ENCODE results near the gene NUTM1. TPM values are rescaled to one million over a fixed set of nuclear protein-coding genes. Genes with fewer than 3 reads are reported as not detected.

Gene NUTM1
- total RNA-seq, 1 experiment from 2014 or later = 0.26 TPM

GRCh38 chr15:34336991-34337556 lies 6.0 kb upstream of the NUTM1 start:
- H3K4me1 Mint-ChIP-seq = peaks cover 10 to 15% of the 10 kb centered on the region in 2 experiments
- Histone ChIP-seq H2BK120ac (ENCODE audit: low read depth, low read length, poor library complexity, severe bottlenecking) (no peak overlapping the region), H3K9ac (ENCODE audit: extremely low read depth, insufficient read length, low read length) (peak overlapping the region; percentile 44), H3K4ac (ENCODE audit: low read depth, low read length) (no peak overlapping the region), H4K91ac (ENCODE audit: insufficient read length, low read depth, low read length) (no peak overlapping the region), H3K27ac (ENCODE audit: insufficient read length, low read depth, low read length) (no peak overlapping the region), H2BK15ac (ENCODE audit: low read depth, low read length) (no peak overlapping the region), H3K79me1 (ENCODE audit: insufficient read depth, low read depth, low read length, poor library complexity, severe bottlenecking) (peaks cover 3% of the 10 kb centered on the region), H3K9me3 (ENCODE audit: control insufficient read depth, low read depth, low read length) (no peaks in the 10 kb centered on the region), H3K23me2 (ENCODE audit: insufficient read length, low read depth, low read length, poor library complexity, severe bottlenecking) (peaks cover 7% of the 10 kb centered on the region), H2BK20ac (ENCODE audit: low read depth, low read length, poor library complexity, severe bottlenecking) (no peak overlapping the region), H3K18ac (ENCODE audit: insufficient read length, low read depth, low read length) (no peak overlapping the region), H4K5ac (ENCODE audit: insufficient read length, low read depth, low read length) (no peak overlapping the region), H3K27me3 (ENCODE audit: insufficient read depth, low read length) (no peaks in the 10 kb centered on the region), H2AFZ (ENCODE audit: low read length) (no peak overlapping the region), H4K20me1 (ENCODE audit: control insufficient read depth, insufficient read depth, insufficient read length) (no peaks in the 10 kb centered on the region), H3K14ac (ENCODE audit: insufficient read depth, low read length) (no peak overlapping the region), H3T11ph (ENCODE audit: low read length) (no peak overlapping the region), H3K4me2 (ENCODE audit: insufficient read depth, insufficient read length, low read length) (peak overlapping the region; percentile 76), H3K79me2 (ENCODE audit: insufficient read depth, low read length) (peaks cover 5% of the 10 kb centered on the region; the same call in 1 of the 2 replicates), H3K56ac (ENCODE audit: insufficient read length, low read depth, low read length) (no peak overlapping the region), H4K8ac (replicated peaks; ENCODE audit: insufficient read length, low read depth, low read length) (no peak overlapping the region), H3K4me1 (ENCODE audit: insufficient read depth, low read length) (peaks cover 2% of the 10 kb centered on the region; the same call in 1 of the 2 replicates), H2AK5ac (ENCODE audit: insufficient read length, low read length) (no peak overlapping the region), H2BK5ac (ENCODE audit: insufficient read length, low read length) (no peak overlapping the region), H2BK12ac (ENCODE audit: insufficient read length, low read depth, low read length) (no peak overlapping the region), H3K23ac (ENCODE audit: insufficient read length, low read depth, low read length) (no peak overlapping the region)
- peak overlapping the region; percentile 81 to 96 for H3K4me3 Mint-ChIP-seq
- no peaks in the 10 kb centered on the region for H3K9me3 Mint-ChIP-seq
- DNase-seq = no peak
- H3K27me3 Mint-ChIP-seq (ENCODE audit: low read depth) = peaks cover 5% of the 10 kb centered on the region; the same call in 1 of the 2 replicates
- TF ChIP-seq CTCF (conservative IDR thresholded peaks at IDR 0.05) = no peak
- no CpG with 5 or more reads among the region's 26 CpGs for WGBS (ENCODE audit: extremely low coverage, insufficient read length, low lambda C conversion rate)
- H3K27ac Mint-ChIP-seq = peak overlapping the region in 2 of 3 experiments; percentile 63 to 93; a peak in 2 of 7 replicates
- peaks cover 22 to 24% (median 23%) of the 10 kb centered on the region in 3 experiments for H3K36me3 Mint-ChIP-seq (ENCODE audit: insufficient read depth in 1 of 3, low read depth in 3 of 3)

All from H9 (cell line).